Stimulated activated CD8-positive, alpha-beta memory T cell treated with anti-CD3 and anti-CD28 coated beads, Interleukin-2, amount 100 ng/mL, for 1 hour (primary cell): Measurements from ENCODE around the gene SSTR3.
"Not testable (repeated sequence)": the region's sequence is repeated elsewhere in the genome, so short reads cannot be mapped to it uniquely, and the experiment has no call there.

ENCODE experiments used
- DNase-seq, 2 donors: peaks; one replicate each; pipeline ENCODE4 v3.0.0-alpha.2; 2020; ENCODE audit warnings: low read depth in 2 of 2

The SSTR3 gene

GRCh38 chr22:37242395-37242918 lies 30.2 kb upstream of the SSTR3 start:
- peak; percentile 80 to 82 for DNase-seq

- no peak for DNase-seq
Measured at GRCh38 chr22:37241351-37242142, 29.3 kb upstream of the SSTR3 start.

GRCh38 chr22:37240941-37241320 lies 28.7 kb upstream of the SSTR3 start:
- DNase-seq, result no peak

- no peak for DNase-seq
Measured at GRCh38 chr22:37240240-37240940, 28.1 kb upstream of the SSTR3 start.

DNA sequence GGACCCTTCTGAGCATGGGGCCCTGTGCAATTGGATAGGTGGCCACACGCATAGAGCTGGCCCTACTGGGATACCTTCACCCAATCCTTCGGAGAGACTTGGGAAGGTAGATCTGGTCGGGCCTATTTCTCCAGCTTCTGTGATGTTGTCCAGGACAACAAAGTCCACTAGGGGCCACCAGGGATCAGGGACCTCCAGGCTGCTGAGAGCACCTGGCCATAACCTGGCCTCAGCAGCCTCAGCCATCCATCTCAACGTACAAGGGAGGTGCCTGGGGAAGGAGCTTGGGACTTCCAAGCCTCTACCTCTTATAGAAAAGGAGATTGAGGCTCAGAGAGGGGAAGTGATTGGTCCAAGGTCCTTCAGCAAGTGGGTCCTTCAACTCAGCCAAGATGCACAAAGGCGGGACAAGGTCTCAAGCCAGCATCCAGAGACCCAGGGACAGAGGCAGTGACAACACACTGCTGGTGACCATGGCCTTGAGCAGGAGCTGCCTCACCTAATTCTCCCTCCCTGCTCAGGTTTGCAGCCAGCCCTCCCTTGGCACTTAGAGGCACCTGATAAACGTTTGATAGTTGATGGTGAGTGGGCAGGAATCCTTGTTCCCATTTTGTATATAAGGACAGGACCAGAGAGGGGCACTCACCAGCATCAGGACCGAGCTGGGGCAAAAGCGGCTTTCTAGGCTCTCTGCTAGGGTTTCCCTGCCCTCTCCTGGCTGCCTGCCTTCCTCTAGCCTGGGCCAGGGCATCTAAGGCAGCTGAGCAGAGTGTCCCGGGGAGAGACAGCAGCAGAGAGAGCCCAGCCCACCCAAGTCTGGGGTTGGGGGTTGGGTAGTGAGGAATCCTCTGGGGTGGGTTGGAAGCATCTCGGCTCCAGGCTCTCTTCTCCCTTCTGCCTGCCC lies 27.3 kb upstream of the SSTR3 start:
- DNase-seq, result no peak

DNA sequence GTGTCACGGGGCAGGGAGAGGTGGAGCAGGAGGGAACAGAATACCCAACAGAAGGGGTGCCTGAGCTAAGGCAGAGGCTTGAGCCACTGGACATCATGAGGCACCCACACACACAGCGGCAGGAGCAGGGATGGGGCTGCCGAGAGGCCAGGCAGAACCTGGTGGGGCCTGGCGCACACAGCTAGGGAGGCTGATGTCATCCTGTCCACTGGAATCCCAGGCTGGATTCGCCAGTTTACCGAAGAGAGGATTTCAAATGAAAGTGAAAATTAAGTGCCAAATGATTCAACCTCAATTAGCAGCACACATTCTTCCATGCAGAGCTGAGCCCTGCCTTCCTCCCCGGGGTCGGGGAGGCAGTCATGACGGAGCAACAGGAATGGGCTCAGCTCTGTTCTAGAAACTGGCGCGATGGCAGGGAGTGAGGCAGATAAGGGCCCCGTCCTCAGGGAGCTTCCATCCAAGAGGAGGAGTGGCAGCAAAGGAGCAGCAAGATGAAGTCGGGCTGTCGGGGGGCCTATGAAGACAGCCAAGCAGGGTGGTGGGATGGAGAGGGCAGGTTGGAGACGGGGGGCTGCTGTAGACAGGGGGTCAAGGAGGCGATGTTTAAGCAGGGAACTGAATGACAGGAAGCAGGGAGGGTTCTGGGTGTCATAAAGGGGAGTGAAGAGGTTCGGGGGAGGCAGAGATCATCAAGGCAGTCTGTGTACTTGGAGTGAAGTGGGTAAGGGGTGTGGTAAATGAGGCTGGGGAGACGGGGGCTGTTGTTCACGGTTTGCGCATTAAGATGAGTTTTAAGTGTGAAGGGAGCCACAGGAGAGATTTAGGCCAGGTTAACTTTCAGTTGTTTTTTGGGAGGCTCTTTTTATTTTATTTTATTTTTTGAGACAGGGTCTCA lies 25.3 kb upstream of the SSTR3 start:
- no peak for DNase-seq

- no peak for DNase-seq
Measured at GRCh38 chr22:37235897-37236607, 23.8 kb upstream of the SSTR3 start.

DNA sequence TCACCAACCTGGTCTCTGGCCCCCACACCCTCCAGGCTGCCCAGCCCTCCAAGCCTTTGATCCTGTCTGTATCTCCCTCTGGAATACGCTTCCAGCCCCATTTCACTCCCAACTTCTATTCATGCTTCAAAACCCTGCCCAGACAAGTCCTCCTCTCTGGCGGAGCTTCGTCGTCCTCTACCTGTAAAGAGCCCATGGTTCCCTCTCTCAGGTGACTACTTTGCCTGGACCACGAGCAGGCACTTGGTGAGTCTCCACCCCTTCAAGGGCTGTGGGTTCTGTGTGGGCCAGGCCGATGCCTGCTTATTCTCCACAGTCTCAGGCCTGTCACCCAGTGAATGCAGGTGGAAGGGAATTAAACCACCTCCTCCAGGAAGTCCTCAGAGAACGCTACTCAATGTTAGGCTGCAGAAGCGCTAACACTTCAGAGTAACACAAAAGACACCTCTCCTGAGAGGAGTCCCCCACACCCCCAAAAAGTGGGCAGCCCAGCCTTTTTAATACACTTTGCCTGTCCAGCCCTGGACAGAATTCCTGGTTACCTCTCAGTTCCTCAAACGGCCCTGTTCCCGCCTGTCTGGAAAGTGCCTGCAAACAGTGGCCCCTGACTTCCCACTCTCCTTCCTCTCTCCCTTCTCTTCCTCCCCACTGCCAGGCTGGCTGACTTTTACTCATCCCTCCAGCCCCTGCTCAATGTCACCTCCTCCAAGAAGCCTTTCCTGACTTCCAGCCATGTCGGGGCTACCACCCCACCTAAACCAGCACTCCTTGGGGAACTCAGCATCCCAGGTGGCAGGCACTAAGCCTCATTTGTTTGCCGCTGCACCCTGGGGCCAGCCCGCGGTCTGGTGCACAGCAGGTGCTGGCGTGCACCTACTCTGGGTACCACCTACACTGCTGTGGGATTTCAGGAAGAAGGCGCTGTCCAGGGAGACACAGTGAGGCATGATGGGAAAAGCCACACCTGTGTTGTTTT lies 22.7 kb upstream of the SSTR3 start:
- no peak for DNase-seq

DNA sequence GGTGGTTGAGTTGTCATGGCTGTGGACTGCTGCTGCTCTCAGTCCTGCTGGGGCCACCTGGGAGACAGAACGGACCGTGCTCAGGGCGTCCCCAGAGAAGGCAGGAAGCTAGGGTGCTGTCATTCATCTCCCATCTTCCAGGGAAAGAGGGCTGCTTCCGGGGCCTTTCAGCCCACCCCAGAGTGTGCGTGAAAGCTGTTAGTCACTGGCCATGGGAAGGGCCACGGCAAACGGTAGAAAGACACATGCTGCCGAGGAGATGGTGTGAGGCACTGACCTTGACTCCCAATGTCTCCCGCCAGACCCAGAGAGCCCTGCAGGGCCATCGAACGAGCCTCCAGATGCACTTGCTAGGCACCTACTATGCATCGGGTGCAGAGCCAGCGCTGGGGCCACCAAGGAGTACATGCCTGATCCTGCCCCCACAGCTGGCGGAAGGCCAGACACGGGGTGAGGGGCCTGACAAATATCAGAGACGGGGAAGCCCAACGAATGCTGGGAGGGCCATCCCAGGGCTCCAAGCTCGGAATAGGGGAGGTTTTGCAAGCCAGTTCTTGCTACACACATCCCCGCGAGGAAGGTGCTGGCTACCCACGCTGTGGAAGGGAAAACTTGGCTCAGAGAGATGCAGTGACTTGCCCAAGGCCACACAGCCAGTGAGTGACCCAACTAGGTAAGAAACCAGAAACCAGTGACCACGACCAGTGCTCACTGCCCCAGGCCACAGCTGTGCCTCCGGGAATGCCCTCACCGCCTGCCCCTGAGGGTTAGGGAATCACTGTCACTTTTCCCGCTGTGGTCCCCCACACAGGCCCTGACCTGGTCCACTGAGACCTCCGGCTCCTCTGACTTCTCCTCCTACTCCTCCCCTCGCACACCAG lies 21.7 kb upstream of the SSTR3 start:
- no peak for DNase-seq

- not testable (repeated sequence) for DNase-seq
Measured at GRCh38 chr22:37233371-37233750, 21.1 kb upstream of the SSTR3 start.

- DNase-seq, result no peak
Measured at GRCh38 chr22:37232140-37232998, 20.1 kb upstream of the SSTR3 start.

- DNase-seq, result no peak
Measured at GRCh38 chr22:37231406-37232139, 19.3 kb upstream of the SSTR3 start.

DNA sequence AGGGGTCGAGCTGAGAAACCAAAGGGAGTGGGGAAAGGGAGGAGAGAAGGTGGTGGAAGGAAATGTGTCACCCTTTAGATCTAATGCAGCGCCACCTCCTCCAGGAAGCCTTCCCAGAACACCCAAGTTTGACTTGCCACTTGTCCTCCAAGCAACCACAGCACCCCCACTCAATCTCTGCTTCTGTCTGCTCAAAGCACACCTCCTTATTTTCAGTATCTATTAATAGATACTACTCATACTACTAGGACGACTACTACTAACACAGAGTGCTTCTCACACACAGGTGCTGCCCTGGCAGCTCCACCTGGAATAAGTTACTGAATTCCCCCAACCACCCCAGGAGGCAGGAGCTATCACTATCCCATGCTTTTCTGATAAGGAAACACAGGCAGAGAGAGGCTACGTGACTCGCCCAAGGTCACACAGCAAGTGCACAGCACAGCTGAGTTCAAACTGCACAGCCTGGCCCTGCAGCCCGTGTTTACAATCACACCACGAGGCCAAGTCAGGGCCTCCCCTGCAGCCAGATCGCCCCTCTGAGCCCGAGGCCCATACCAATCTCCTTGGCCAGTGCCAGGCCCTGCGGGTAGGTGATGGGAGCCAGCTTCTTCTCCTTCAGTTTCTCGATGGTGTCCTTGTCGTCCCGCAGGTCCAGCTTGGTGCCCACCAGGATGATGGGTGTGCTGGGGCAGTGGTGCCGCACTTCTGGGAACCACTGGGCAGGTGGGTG lies 18.6 kb upstream of the SSTR3 start:
- no peak for DNase-seq

GRCh38 chr22:37229805-37230672 lies 17.8 kb upstream of the SSTR3 start:
- DNase-seq, result peak; percentile 76 to 81
